Kidney (tissue), 14 donors: ENCODE results near the gene SPC24. TPM values are rescaled to one million over a fixed set of nuclear protein-coding genes. Genes with fewer than 3 reads are reported as not detected.

Source experiments
- DNase-seq, 5 donors: peaks; one replicate each; pipeline ENCODE4 v3.0.0-alpha.2; 2013 to 2020
- FAIRE-seq: peaks from 2 replicates; lab custom pipeline; 2012; peaks lifted over from hg19 to GRCh38; lab: Jason Lieb, UNC
- H3K27ac ChIP-seq, 2 donors: one replicate each; pipeline ENCODE4 v1.7.0; 2013; ENCODE audit warnings: low read depth in 2 of 2, low read length in 2 of 2, inconsistent platforms in 1 of 2
- H3K27me3 ChIP-seq: one replicate; pipeline ENCODE4 v1.7.1; 2013; ENCODE audit warnings: low read length, inconsistent platforms; ENCODE audit not compliant: control insufficient read depth, insufficient read depth
- H3K36me3 ChIP-seq, 3 donors: one replicate each; pipeline versions ENCODE4 v1.7.0 to v1.7.1; 2013; ENCODE audit warnings: low read length in 3 of 3, control low read depth in 1 of 3, inconsistent platforms in 1 of 3; ENCODE audit not compliant: insufficient read depth in 3 of 3, control insufficient read depth in 2 of 3
- H3K4me1 ChIP-seq, 3 donors: one replicate each; pipeline versions ENCODE4 v1.7.0 to v1.7.1; 2013; ENCODE audit warnings: low read length in 3 of 3, inconsistent platforms in 1 of 3, low read depth in 1 of 3; ENCODE audit not compliant: control insufficient read depth in 2 of 3, insufficient read depth in 2 of 3
- H3K4me3 ChIP-seq, 3 donors: one replicate each; pipeline versions ENCODE4 v1.7.0 to v1.8.1; 2013; ENCODE audit warnings: low read length in 3 of 3, control low read depth in 1 of 3, inconsistent platforms in 1 of 3
- H3K9ac ChIP-seq, 3 donors: one replicate each; pipeline versions ENCODE4 v1.7.0 to v1.7.1; 2013; ENCODE audit warnings: low read length in 3 of 3, control low read depth in 1 of 3, inconsistent platforms in 1 of 3
- H3K9me3 ChIP-seq, 3 donors: one replicate each; pipeline versions ENCODE4 v1.7.0 to v1.7.1; 2013; ENCODE audit warnings: low read length in 3 of 3, control low read depth in 1 of 3, inconsistent platforms in 1 of 3; ENCODE audit not compliant: control insufficient read depth in 2 of 3, insufficient read depth in 1 of 3
- intact Hi-C: fragments of 100-400 bp; cut with DNase I; formaldehyde crosslinking; loops from one replicate; pipeline ENCODE4 v1.11.1; 2022
- polyA plus RNA-seq: library from polyadenylated mRNA; stranded (reverse); fragments of 350-450 nt; fragmentation: Illumina TruSeq; extraction: RNeasy Lipid Tissue Mini Kit (QIAGEN cat#74804); gene quantifications from one replicate; pipeline ENCODE4 v1.2.3, GENCODE V29; 2014; ENCODE audit warnings: low read depth, low replicate concordance; ENCODE audit not compliant: insufficient read depth
- total RNA-seq: library from RNA; stranded (reverse); fragmentation: NEBNext Ultra II Directional; extraction: Animal tissue kit (Norgen Biotek cat#: 25700); gene quantifications from one replicate; pipeline ENCODE4 v1.2.1, GENCODE V29; 2021
- TF ChIP-seq, protein P1 (sequence below): IDR thresholded peaks from 3 replicates; pipeline ENCODE4 v1.5.1; 2012; ENCODE audit warnings: mild to moderate bottlenecking, moderate library complexity, borderline replicate concordance; ENCODE audit not compliant: insufficient read depth; ENCODE audit errors: extremely low read depth
- donor health status: control.
- donor health status: control.
- donor health status: control.
- donor health status: control.
- donor health status: control.
- donor health status: DM: yes; HTN: yes; CAD: no.
- donor health status: Normal renal cell carcinoma (clear cell type).

The SPC24 gene
- total and polyA plus RNA-seq, 2 donors from 2014 or later, result 0.65 to 1.7 TPM

DNA sequence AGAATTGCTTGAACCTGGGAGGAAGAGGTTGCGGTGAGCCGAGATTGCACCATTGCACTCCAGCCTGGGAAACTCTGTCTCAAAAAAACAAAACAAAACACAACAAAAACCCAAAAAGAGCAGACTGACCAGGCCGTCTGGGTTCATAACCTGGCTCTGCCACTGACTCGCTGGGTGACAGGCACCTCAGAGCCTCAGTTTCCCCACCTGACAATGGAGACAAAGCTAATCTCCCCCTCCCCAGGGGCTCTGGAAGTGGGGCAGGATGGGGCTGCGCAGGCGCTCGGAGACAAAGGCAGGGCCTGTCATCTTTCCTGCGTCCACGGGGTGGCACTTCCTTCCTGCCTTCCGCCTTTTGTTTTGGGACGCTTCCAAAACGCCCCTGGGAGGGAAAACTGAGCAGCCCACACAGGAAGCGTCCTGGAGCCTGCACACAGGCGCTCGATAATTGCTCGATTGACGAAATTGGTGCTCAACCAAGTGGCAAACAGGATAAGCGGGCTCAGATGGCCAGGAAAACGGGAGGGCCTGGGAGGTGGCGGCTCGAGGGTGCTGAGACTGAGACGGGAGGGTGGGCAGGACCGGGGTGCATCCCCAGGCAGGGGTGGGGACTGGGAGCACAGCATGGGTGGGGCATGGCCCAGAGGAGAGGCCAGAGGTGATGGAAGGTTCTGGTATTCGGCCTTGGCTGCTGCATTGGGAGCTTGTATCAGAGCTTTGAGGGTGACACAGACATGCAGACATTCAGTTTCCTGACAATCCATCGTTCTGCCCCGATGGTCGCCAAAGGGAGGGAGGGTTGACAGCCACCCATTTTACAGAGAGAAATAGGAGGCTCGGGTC, 17.8 kb downstream of the SPC24 start:
- peaks cover 0 to 29% (median 17%) of the 10 kb centered on the region in 3 donors for H3K4me1 ChIP-seq

DNA sequence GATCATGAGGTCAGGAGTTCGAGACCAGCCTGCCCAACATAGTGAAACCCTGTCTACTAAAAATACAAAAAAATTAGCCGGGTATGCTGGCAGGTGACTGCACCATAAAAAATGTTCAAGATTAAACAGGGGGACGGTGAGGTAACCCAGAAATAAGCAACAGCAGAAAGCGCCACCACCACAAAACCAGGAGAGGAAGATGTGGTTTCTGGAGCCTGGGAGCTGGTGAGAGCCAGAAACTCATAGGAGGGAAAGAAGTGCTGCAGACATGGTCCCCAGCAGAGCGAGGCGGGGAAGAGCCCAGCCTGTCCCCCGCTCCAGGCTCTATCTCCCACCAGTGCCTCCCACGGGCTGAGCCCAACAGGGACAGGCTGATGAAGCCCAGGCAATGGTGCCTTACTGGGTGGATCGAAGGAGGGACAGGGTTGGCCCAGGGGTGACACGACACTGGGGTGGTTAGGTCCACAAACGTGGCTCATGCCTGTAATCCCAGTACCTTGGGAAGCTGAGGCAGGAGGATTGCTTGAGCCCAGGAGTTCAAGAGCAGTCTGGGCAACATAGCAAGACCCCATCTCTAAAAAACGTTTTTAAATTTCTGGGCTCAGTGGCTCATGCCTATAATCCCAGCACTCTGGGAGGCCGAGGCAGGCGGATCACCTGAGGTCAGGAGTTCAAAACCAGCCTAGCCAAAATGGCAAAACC, 19.0 kb downstream of the SPC24 start:
- TF ChIP-seq, protein P1, sequence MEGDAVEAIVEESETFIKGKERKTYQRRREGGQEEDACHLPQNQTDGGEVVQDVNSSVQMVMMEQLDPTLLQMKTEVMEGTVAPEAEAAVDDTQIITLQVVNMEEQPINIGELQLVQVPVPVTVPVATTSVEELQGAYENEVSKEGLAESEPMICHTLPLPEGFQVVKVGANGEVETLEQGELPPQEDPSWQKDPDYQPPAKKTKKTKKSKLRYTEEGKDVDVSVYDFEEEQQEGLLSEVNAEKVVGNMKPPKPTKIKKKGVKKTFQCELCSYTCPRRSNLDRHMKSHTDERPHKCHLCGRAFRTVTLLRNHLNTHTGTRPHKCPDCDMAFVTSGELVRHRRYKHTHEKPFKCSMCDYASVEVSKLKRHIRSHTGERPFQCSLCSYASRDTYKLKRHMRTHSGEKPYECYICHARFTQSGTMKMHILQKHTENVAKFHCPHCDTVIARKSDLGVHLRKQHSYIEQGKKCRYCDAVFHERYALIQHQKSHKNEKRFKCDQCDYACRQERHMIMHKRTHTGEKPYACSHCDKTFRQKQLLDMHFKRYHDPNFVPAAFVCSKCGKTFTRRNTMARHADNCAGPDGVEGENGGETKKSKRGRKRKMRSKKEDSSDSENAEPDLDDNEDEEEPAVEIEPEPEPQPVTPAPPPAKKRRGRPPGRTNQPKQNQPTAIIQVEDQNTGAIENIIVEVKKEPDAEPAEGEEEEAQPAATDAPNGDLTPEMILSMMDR, result no peak
- Histone ChIP-seq H3K9ac (no peak overlapping the region), H3K9me3 (no peaks in the 10 kb centered on the region), H3K27ac (no peak overlapping the region), H3K36me3 (peaks cover 0 to 6% (median 5%) of the 10 kb centered on the region in 3 donors), H3K27me3 (no peaks in the 10 kb centered on the region), H3K4me3 (no peak overlapping the region), H3K4me1 (peaks cover 0 to 19% (median 8%) of the 10 kb centered on the region in 3 donors)
- DNase-seq (no peak), FAIRE-seq (no peak)
- intact Hi-C loops, result loop anchor here (5.0 kb wide), 1 partner anchor 66 kb away; no protein-coding TSS in a partner anchor

More for the DNA sequence above, 17.8 kb downstream of the SPC24 start:
- H3K27ac ChIP-seq, result peak overlapping the region; percentile 66 to 78
- H3K4me3 ChIP-seq, result peak overlapping the region in 2 of 3 donors; percentile 15 to 60
- intact Hi-C loops, result loop anchor here (5.0 kb wide), 1 partner anchor 65 kb away; no protein-coding TSS in a partner anchor
- TF ChIP-seq, protein P1, result peak; percentile 82
- peak; percentile 86 to 95 (median 92) for DNase-seq
- peak overlapping the region; percentile 32 to 73 (median 46) for H3K9ac ChIP-seq
- no peaks in the 10 kb centered on the region for H3K9me3 ChIP-seq
- FAIRE-seq, result no peak
- H3K27me3 ChIP-seq, result no peaks in the 10 kb centered on the region
- no peaks in the 10 kb centered on the region for H3K36me3 ChIP-seq

DNA sequence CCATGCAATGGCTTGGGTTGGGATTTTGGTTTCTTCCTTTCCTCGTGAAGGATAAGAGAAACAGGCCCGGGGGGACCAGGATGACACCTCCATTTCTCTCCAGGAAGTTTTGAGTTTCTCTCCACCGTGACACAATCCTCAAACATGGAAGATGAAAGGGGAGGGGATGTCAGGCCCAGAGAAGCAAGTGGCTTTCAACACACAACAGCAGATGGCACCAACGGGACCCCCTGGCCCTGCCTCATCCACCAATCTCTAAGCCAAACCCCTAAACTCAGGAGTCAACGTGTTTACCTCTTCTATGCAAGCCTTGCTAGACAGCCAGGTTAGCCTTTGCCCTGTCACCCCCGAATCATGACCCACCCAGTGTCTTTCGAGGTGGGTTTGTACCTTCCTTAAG, 24.1 kb downstream of the SPC24 start:
- H3K27me3 ChIP-seq, result no peaks in the 10 kb centered on the region
- H3K36me3 ChIP-seq, result peaks cover 0 to 13% (median 12%) of the 10 kb centered on the region in 3 donors
- no peak for DNase-seq
- H3K9me3 ChIP-seq, result no peaks in the 10 kb centered on the region
- TF ChIP-seq, protein P1, result no peak
- intact Hi-C loops, result no loop called here
- peak overlapping the region; percentile 4 to 67 for H3K27ac ChIP-seq
- peaks cover 0 to 8% (median 0%) of the 10 kb centered on the region in 3 donors for H3K4me1 ChIP-seq
- no peak overlapping the region for H3K9ac ChIP-seq
- no peak overlapping the region for H3K4me3 ChIP-seq
- FAIRE-seq, result no peak
